ENCODE results near the gene HCAR1. TPM values are rescaled to one million over a fixed set of nuclear protein-coding genes. Genes with fewer than 3 reads are reported as not detected.

HCAR1 gene
- under 1 TPM in 7 of 9 donors, not detected in 2; 0.07 to 0.34 (median 0.14) TPM for total RNA-seq
- polyA plus RNA-seq = under 1 TPM; 0.08 to 0.30 (median 0.09) TPM
- long read RNA-seq, donor 1 = 0 reads
- long read RNA-seq, donor 2 = 0 reads
- long read RNA-seq, donor 3 = 0 reads
- long read RNA-seq, donor 4 = 0 reads
- long read RNA-seq, donor 5 = 0 reads
- long read RNA-seq, donor 6 = 0 reads
- long read RNA-seq, donor 7 = 0 reads
- long read RNA-seq, donor 8 = 0 reads
- long read RNA-seq, donor 9 = 0 reads
- long read RNA-seq, donor 10, partial matches to known transcripts = 42 of 67 reads
- long read RNA-seq, donor 10, other reads (novel, unspliced or antisense) = 25 of 67 reads

GRCh38 chr12:122730215-122731014 is at the start of gene HCAR1:
Gene HCAR1, minus strand, starts transcription at chr12:122730844. Its CDS starts 505 bp downstream, at chr12:122730339.
- Histone ChIP-seq H3K9me3 (replicated peaks in 1 of 3) (no peaks in the 10 kb centered on the region), H3K36me3 (replicated peaks in 1 of 2) (no peaks in the 10 kb centered on the region), H3K4me1 (replicated peaks in 1 of 2) (no peaks in the 10 kb centered on the region), H3K27ac (peak within 1 kb of the TSS in 1 of 5 donors; percentile 2), H3K4me3 (peak within 1 kb of the TSS in 1 of 4 donors; percentile 34), H3K27me3 (no peaks in the 10 kb centered on the region)
- 49 to 64% (median 59%) methylated on average over 17 to 32 of the region's 32 CpGs for WGBS, 4 donors
- no peak for TF ChIP-seq POLR2A (IDR thresholded peaks at IDR 0.05)
- TF ChIP-seq, protein P1, sequence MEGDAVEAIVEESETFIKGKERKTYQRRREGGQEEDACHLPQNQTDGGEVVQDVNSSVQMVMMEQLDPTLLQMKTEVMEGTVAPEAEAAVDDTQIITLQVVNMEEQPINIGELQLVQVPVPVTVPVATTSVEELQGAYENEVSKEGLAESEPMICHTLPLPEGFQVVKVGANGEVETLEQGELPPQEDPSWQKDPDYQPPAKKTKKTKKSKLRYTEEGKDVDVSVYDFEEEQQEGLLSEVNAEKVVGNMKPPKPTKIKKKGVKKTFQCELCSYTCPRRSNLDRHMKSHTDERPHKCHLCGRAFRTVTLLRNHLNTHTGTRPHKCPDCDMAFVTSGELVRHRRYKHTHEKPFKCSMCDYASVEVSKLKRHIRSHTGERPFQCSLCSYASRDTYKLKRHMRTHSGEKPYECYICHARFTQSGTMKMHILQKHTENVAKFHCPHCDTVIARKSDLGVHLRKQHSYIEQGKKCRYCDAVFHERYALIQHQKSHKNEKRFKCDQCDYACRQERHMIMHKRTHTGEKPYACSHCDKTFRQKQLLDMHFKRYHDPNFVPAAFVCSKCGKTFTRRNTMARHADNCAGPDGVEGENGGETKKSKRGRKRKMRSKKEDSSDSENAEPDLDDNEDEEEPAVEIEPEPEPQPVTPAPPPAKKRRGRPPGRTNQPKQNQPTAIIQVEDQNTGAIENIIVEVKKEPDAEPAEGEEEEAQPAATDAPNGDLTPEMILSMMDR (IDR thresholded peaks at IDR 0.05) = no peak
- intact Hi-C loops (cut with DNase I) = no loop called here
- DNase-seq = no peak

GRCh38 chr12:122757568-122757967 is 26.9 kb upstream of the HCAR1 start:
- intact Hi-C loops (cut with DNase I) = no loop called here
- Histone ChIP-seq H3K9me3 (replicated peaks in 1 of 3) (no peaks in the 10 kb centered on the region), H3K4me3 (no peak overlapping the region), H3K27ac (no peak overlapping the region), H3K27me3 (no peaks in the 10 kb centered on the region), H3K36me3 (replicated peaks in 1 of 2) (peaks cover 0 to 77% of the 10 kb centered on the region in 2 donors), H3K4me1 (replicated peaks in 1 of 2) (peaks cover 4 to 10% of the 10 kb centered on the region in 2 donors)
- WGBS, 4 donors = 81 to 93% (median 87%) methylated on average over 1 of the region's 1 CpG
- DNase-seq = no peak
- TF ChIP-seq, protein P1 (IDR thresholded peaks at IDR 0.05) = no peak
- no peak for TF ChIP-seq POLR2A (IDR thresholded peaks at IDR 0.05)

- Histone ChIP-seq H3K4me1 (replicated peaks in 1 of 2) (peaks cover 9 to 10% of the 10 kb centered on the region in 2 donors), H3K36me3 (replicated peaks in 1 of 2) (peaks cover 0 to 54% of the 10 kb centered on the region in 2 donors), H3K27ac (no peak overlapping the region), H3K27me3 (no peaks in the 10 kb centered on the region), H3K9me3 (replicated peaks in 1 of 3) (no peaks in the 10 kb centered on the region), H3K4me3 (no peak overlapping the region)
- TF ChIP-seq, protein P1 (IDR thresholded peaks at IDR 0.05) = no peak
- TF ChIP-seq POLR2A (IDR thresholded peaks at IDR 0.05) = no peak
- WGBS, 4 donors = 88 to 97% (median 91%) methylated on average over 1 of the region's 1 CpG
- intact Hi-C loops (cut with DNase I) = loop anchor here in 1 of 2 donors (5.0 kb wide), 1 partner anchor 117 kb away; no protein-coding TSS in a partner anchor
- no peak for DNase-seq
Observed at GRCh38 chr12:122754790-122755189, 24.1 kb upstream of the HCAR1 start.

- Histone ChIP-seq H3K27ac (peak overlapping the region in 4 of 5 donors; percentile 72 to 94 (median 76)), H3K36me3 (replicated peaks in 1 of 2) (peaks cover 0 to 46% of the 10 kb centered on the region in 2 donors), H3K4me1 (replicated peaks in 1 of 2) (peaks cover 9 to 10% of the 10 kb centered on the region in 2 donors), H3K4me3 (peak overlapping the region; percentile 45 to 85 (median 62)), H3K27me3 (no peaks in the 10 kb centered on the region), H3K9me3 (replicated peaks in 1 of 3) (no peaks in the 10 kb centered on the region)
- WGBS, 4 donors = 3 to 8% (median 6%) methylated on average over 5 of the region's 5 CpGs
- intact Hi-C loops (cut with DNase I) = loop anchor here in 1 of 2 donors (5.0 kb wide), 1 partner anchor 116 kb away; no protein-coding TSS in a partner anchor
- no peak for DNase-seq
- TF ChIP-seq, protein P1 (IDR thresholded peaks at IDR 0.05) = no peak
- TF ChIP-seq POLR2A (IDR thresholded peaks at IDR 0.05) = no peak
Observed at GRCh38 chr12:122753319-122753650, 22.6 kb upstream of the HCAR1 start.
